Calu3 (cell line): ENCODE data around the gene HNRNPAB. TPM values are rescaled to one million over a fixed set of nuclear protein-coding genes. Genes with fewer than 3 reads are reported as not detected.

ENCODE experiments used
- BruUV-seq: library from RNA; stranded (reverse); fragments of 400-500 nt; replicated peaks from 2 replicates; lab custom pipeline; 2021; lab: Mats Ljungman, UMichigan
- CTCF ChIA-PET: fragments of 300-600 bp; sonication (Branson Sonifier 250); formaldehyde crosslinking; loops from one replicate; lab custom pipeline; 2022; ENCODE audit warnings: antibody characterized with exemption; lab: Charles Lee
- DNase-seq: peaks from one replicate; pipeline ENCODE4 v3.0.0; 2022
- H3K27ac Mint-ChIP-seq: one replicate; pipeline ENCODE4 v1.8.0; 2022; ENCODE audit warnings: mixed read lengths; ENCODE audit not compliant: unreplicated experiment
- H3K27me3 Mint-ChIP-seq: one replicate; pipeline ENCODE4 v1.8.0; 2022; ENCODE audit warnings: mixed read lengths; ENCODE audit not compliant: unreplicated experiment
- H3K36me3 Mint-ChIP-seq: one replicate; pipeline ENCODE4 v1.8.0; 2022; ENCODE audit warnings: mild to moderate bottlenecking, moderate library complexity, mixed read lengths; ENCODE audit not compliant: insufficient read depth, unreplicated experiment
- H3K4me1 Mint-ChIP-seq: one replicate; pipeline ENCODE4 v1.8.0; 2022; ENCODE audit warnings: mild to moderate bottlenecking, low read depth, mixed read lengths; ENCODE audit not compliant: unreplicated experiment
- H3K4me3 Mint-ChIP-seq: one replicate; pipeline ENCODE4 v1.8.0; 2022; ENCODE audit warnings: mild to moderate bottlenecking, low read depth, moderate library complexity, mixed read lengths; ENCODE audit not compliant: unreplicated experiment
- H3K9me3 Mint-ChIP-seq: one replicate; pipeline ENCODE4 v1.8.0; 2022; ENCODE audit warnings: low read depth, mixed read lengths; ENCODE audit not compliant: unreplicated experiment
- CTCF ChIP-seq: fragments of 200-600 bp; IDR thresholded peaks from one replicate; pipeline ENCODE4 v1.8.0; 2022; ENCODE audit warnings: antibody characterized with exemption; ENCODE audit not compliant: unreplicated experiment
- intact Hi-C: fragments of 100-400 bp; cut with micrococcal nuclease; formaldehyde crosslinking; loops from one replicate; pipeline ENCODE4 v1.10.0; 2022; ENCODE audit not compliant: unreplicated experiment
- total RNA-seq: library from RNA; stranded (reverse); gene quantifications from 2 replicates; pipeline ENCODE4 v1.2.3, GENCODE V29; 2022

The HNRNPAB gene
- total RNA-seq, 1 experiment from 2014 or later: 314 TPM

- Mint-ChIP-seq H3K36me3 (peaks cover 59% of the 10 kb centered on the region), H3K27me3 (peaks cover 12% of the 10 kb centered on the region), H3K9me3 (no peaks in the 10 kb centered on the region), H3K4me3 (peak overlapping the region; percentile 85), H3K27ac (peak overlapping the region; percentile 99), H3K4me1 (peaks cover 32% of the 10 kb centered on the region)
- DNase-seq: no peak
- TSS peak; percentile 95 for BruUV-seq
- no peak for TF ChIP-seq CTCF
- CTCF ChIA-PET: interaction anchor here (0.6 kb wide), 1 partner anchor 88 kb away, joined by 7 read pairs; no protein-coding TSS in a partner anchor
- intact Hi-C loops: no loop called here
These were observed 607 bp upstream of the HNRNPAB start for GRCh38 chr5:178203670-178204181.

- TF ChIP-seq CTCF: no peak
- Mint-ChIP-seq H3K9me3 (no peaks in the 10 kb centered on the region), H3K27ac (peak overlapping the region; percentile 86), H3K36me3 (peaks cover 73% of the 10 kb centered on the region), H3K4me1 (peaks cover 36% of the 10 kb centered on the region), H3K4me3 (peak overlapping the region; percentile 85), H3K27me3 (peaks cover 12% of the 10 kb centered on the region)
- no TSS peak for BruUV-seq
- CTCF ChIA-PET: interaction anchor here (0.7 kb wide), 1 partner anchor 129 kb away, joined by 3 read pairs; no protein-coding TSS in a partner anchor
- intact Hi-C loops: no loop called here
- peak; percentile 91 for DNase-seq
These were observed 809 bp downstream of the HNRNPAB start for GRCh38 chr5:178204935-178205748.

- Mint-ChIP-seq H3K4me1 (peaks cover 40% of the 10 kb centered on the region), H3K9me3 (no peaks in the 10 kb centered on the region)
- BruUV-seq: no TSS peak
These were observed 1.4 kb downstream of the HNRNPAB start for GRCh38 chr5:178205749-178206047.

More at GRCh38 chr5:178205749-178206047, 1.4 kb downstream of the HNRNPAB start:
- peak overlapping the region; percentile 85 for H3K4me3 Mint-ChIP-seq
- no peak for DNase-seq
- H3K36me3 Mint-ChIP-seq: peaks cover 79% of the 10 kb centered on the region
- peaks cover 12% of the 10 kb centered on the region for H3K27me3 Mint-ChIP-seq
- no peak for TF ChIP-seq CTCF
- CTCF ChIA-PET: no interaction called here
- intact Hi-C loops: no loop called here
- H3K27ac Mint-ChIP-seq: peak overlapping the region; percentile 86
